IgD-negative memory B cell (primary cell): Measurements from ENCODE around the gene ANGPTL8. TPM values are rescaled to one million over a fixed set of nuclear protein-coding genes. Genes with fewer than 3 reads are reported as not detected.

Experiments used
- H3K27ac Mint-ChIP-seq, 3 donors: one replicate each; pipeline ENCODE4 v1.8.0; 2020 to 2022; ENCODE audit warnings: mild to moderate bottlenecking in 3 of 3, mixed read lengths in 3 of 3, moderate library complexity in 1 of 3
- H3K27me3 Mint-ChIP-seq: one replicate; pipeline ENCODE4 v1.8.0; 2021; ENCODE audit warnings: mixed read lengths
- H3K36me3 Mint-ChIP-seq: one replicate; pipeline ENCODE4 v1.8.0; 2020; ENCODE audit warnings: mild to moderate bottlenecking, mixed read lengths
- H3K4me1 Mint-ChIP-seq, 3 donors: one replicate each; pipeline ENCODE4 v1.8.0; 2020 to 2022; ENCODE audit warnings: mixed read lengths in 3 of 3, mild to moderate bottlenecking in 1 of 3
- H3K4me3 Mint-ChIP-seq, 4 donors: one replicate each; pipeline ENCODE4 v1.8.0; 2020 to 2022; ENCODE audit warnings: mild to moderate bottlenecking in 4 of 4, mixed read lengths in 4 of 4, moderate library complexity in 3 of 4
- H3K9me3 Mint-ChIP-seq, 3 donors: one replicate each; pipeline ENCODE4 v1.8.0; 2020 to 2021; ENCODE audit warnings: mixed read lengths in 3 of 3, mild to moderate bottlenecking in 1 of 3
- polyA plus RNA-seq: library from polyadenylated mRNA; unstranded; fragments of 300-500 nt; fragmentation: Illumina TruSeq; gene quantifications from one replicate; pipeline ENCODE4 v1.2.3, GENCODE V29; 2021

The ANGPTL8 gene
- polyA plus RNA-seq, 1 donor from 2014 or later: not detected

- H3K27ac Mint-ChIP-seq: no peak overlapping the region
- H3K9me3 Mint-ChIP-seq: peaks cover 0 to 5% (median 0%) of the 10 kb centered on the region in 3 donors
These were observed 34.6 kb downstream of the ANGPTL8 start for GRCh38 chr19:11273989-11274388.

DNA sequence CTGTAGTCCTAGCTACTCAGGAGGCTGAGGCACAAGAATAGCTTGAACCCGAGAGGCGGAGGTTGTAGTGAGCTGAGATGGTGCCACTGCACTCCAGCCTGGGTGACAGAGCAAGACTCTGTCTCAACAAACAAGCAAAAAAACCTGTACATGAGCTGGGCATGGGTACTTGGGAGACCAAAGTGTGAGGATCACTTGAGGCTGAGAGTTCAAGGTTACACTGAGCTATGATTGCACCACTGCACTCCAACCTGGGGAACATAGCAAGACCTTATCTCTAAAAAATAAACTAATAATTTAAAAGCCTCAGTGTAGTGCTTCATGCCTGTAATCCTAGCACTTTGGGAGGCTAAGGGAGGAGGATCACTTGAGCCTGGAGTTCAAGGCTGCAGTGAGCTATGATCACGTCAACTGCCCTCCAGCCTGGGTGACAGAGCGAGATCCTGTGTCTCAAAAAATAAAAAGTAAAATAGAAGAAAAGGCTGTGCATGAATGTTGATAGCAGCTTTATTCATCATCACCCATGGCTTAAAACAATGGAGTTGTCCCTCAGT, 35.2 kb downstream of the ANGPTL8 start:
- Mint-ChIP-seq H3K4me1 (peaks cover 0 to 2% (median 0%) of the 10 kb centered on the region in 3 donors), H3K4me3 (no peak overlapping the region), H3K36me3 (peaks cover 1% of the 10 kb centered on the region), H3K9me3 (peaks cover 0 to 5% (median under 1%) of the 10 kb centered on the region in 3 donors), H3K27me3 (peaks cover 17% of the 10 kb centered on the region), H3K27ac (no peak overlapping the region)

More at GRCh38 chr19:11273989-11274388, 34.6 kb downstream of the ANGPTL8 start:
- Mint-ChIP-seq H3K36me3 (peaks cover 1% of the 10 kb centered on the region), H3K27me3 (peaks cover 18% of the 10 kb centered on the region), H3K4me3 (no peak overlapping the region), H3K4me1 (peaks cover 0 to 3% (median 0%) of the 10 kb centered on the region in 3 donors)

DNA sequence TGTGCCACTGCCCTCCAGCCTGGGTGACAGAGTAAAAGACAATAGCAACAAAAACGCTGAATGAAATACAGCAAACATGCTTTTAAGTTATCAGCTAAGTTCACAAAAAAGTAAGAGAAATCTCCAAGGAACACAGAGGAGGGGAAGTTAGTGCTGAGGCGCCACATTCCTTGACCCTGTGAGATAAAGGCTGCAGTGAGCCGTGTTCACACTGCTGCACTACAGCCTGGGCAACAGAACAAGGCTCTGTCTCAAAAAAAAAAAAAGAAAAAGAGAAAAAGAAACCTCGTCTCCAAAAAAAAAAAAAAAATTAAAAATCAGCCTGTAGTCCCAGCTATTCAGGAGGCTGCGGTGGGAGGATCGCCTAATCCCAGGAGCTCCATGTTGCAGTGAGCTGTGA, 39.3 kb downstream of the ANGPTL8 start:
- H3K27me3 Mint-ChIP-seq: peaks cover 22% of the 10 kb centered on the region
- no peak overlapping the region for H3K4me3 Mint-ChIP-seq
- no peak overlapping the region for H3K27ac Mint-ChIP-seq

GRCh38 chr19:11279505-11280236, 40.3 kb downstream of the ANGPTL8 start:
- Mint-ChIP-seq H3K4me3 (peak overlapping the region in 1 of 4 donors; percentile 50), H3K27ac (no peak overlapping the region), H3K36me3 (peaks cover 1% of the 10 kb centered on the region), H3K9me3 (peaks cover 0 to 5% (median 2%) of the 10 kb centered on the region in 3 donors), H3K4me1 (peaks cover 0 to 5% (median 0%) of the 10 kb centered on the region in 3 donors), H3K27me3 (peaks cover 24% of the 10 kb centered on the region)

More for the DNA sequence above, 39.3 kb downstream of the ANGPTL8 start:
- peaks cover 1% of the 10 kb centered on the region for H3K36me3 Mint-ChIP-seq
- H3K9me3 Mint-ChIP-seq: peaks cover 0 to 5% (median 2%) of the 10 kb centered on the region in 3 donors
- H3K4me1 Mint-ChIP-seq: peaks cover 0 to 5% (median 0%) of the 10 kb centered on the region in 3 donors

GRCh38 chr19:11281356-11282049, 42.1 kb downstream of the ANGPTL8 start:
- Mint-ChIP-seq H3K4me3 (no peak overlapping the region), H3K4me1 (peaks cover 0 to 5% (median 0%) of the 10 kb centered on the region in 3 donors), H3K27ac (peak overlapping the region in 1 of 3 donors; percentile 74), H3K36me3 (no peaks in the 10 kb centered on the region), H3K27me3 (peaks cover 18% of the 10 kb centered on the region), H3K9me3 (peaks cover 0 to 5% (median 2%) of the 10 kb centered on the region in 3 donors)

DNA sequence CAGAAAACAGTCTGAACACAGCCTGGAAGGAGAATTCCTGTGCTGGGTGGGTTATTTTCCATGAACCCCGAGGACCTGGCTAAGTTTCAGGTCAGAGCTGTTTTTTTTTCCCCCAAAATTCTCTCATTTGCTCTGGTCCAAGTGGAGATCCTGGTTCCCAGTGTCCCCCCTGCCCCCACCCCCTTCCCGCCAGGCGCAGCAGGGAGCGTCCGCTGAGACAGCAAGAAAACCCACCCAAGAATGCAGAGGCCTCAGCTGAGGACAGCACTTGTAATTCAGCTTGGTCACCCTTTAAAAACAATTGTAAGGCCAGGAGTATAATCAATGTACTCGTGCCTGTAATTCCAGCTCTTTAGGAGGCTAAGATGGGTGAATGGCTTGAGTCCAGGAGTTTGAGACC, 45.1 kb downstream of the ANGPTL8 start:
- Mint-ChIP-seq H3K36me3 (no peaks in the 10 kb centered on the region), H3K9me3 (peaks cover 0 to 2% (median 0%) of the 10 kb centered on the region in 3 donors), H3K4me3 (no peak overlapping the region), H3K27ac (no peak overlapping the region), H3K27me3 (peaks cover 17% of the 10 kb centered on the region), H3K4me1 (peaks cover 0 to 5% (median 2%) of the 10 kb centered on the region in 3 donors)

GRCh38 chr19:11286312-11286974, 47.0 kb downstream of the ANGPTL8 start:
- H3K4me1 Mint-ChIP-seq: peaks cover 0 to 2% (median 0%) of the 10 kb centered on the region in 3 donors
- H3K27me3 Mint-ChIP-seq: peaks cover 18% of the 10 kb centered on the region
- no peaks in the 10 kb centered on the region for H3K36me3 Mint-ChIP-seq
- no peak overlapping the region for H3K4me3 Mint-ChIP-seq
- H3K9me3 Mint-ChIP-seq: no peaks in the 10 kb centered on the region
- no peak overlapping the region for H3K27ac Mint-ChIP-seq

- no peaks in the 10 kb centered on the region for H3K36me3 Mint-ChIP-seq
- no peak overlapping the region for H3K4me3 Mint-ChIP-seq
- peaks cover 17% of the 10 kb centered on the region for H3K27me3 Mint-ChIP-seq
- no peak overlapping the region for H3K27ac Mint-ChIP-seq
- no peaks in the 10 kb centered on the region for H3K9me3 Mint-ChIP-seq
- peaks cover 0 to 2% (median 0%) of the 10 kb centered on the region in 3 donors for H3K4me1 Mint-ChIP-seq
These were observed 48.9 kb downstream of the ANGPTL8 start for GRCh38 chr19:11288349-11288748.

DNA sequence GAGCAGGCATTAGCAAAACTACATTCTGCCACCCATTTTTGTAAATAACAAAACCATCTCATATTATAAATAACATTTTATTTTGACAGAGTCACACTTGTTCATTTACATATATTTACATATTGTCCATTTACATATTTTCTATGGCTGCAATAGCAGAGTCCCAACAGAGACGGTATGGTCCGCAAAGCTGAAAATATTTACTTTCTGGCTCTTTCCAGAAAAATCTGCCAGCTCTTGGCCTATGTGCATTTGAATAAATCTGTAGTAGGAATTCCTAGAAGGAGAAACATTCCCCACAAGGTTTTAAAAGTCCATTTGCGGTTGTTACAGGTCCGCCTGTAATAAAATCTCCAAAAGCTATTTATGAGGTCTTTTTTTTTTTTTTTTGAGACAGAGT, 50.8 kb downstream of the ANGPTL8 start:
- Mint-ChIP-seq H3K36me3 (no peaks in the 10 kb centered on the region), H3K9me3 (no peaks in the 10 kb centered on the region), H3K27ac (no peak overlapping the region), H3K4me3 (no peak overlapping the region), H3K4me1 (peaks cover 0 to 4% (median 4%) of the 10 kb centered on the region in 3 donors), H3K27me3 (peaks cover 16% of the 10 kb centered on the region)

- H3K27ac Mint-ChIP-seq: no peak overlapping the region
- H3K27me3 Mint-ChIP-seq: peaks cover 16% of the 10 kb centered on the region
- peaks cover 0 to 4% (median 4%) of the 10 kb centered on the region in 3 donors for H3K4me1 Mint-ChIP-seq
- H3K36me3 Mint-ChIP-seq: no peaks in the 10 kb centered on the region
- no peak overlapping the region for H3K4me3 Mint-ChIP-seq
- no peaks in the 10 kb centered on the region for H3K9me3 Mint-ChIP-seq
These were observed 52.0 kb downstream of the ANGPTL8 start for GRCh38 chr19:11291415-11291814.

Other genes starting within 250 kb of the ANGPTL8 start
- gene LDLR, start 150.2 kb upstream of the ANGPTL8 start, polyA plus RNA-seq: 3.3 TPM
- gene SPC24, start 83.8 kb upstream of the ANGPTL8 start, polyA plus RNA-seq: not detected
- not detected for gene KANK2, start 42.1 kb upstream of the ANGPTL8 start, polyA plus RNA-seq
- gene DOCK6, start 22.9 kb downstream of the ANGPTL8 start, polyA plus RNA-seq: 1.6 TPM
- gene TSPAN16, start 56.5 kb downstream of the ANGPTL8 start, polyA plus RNA-seq: not detected
- gene RAB3D, start 100.0 kb downstream of the ANGPTL8 start, polyA plus RNA-seq: 2.7 TPM
- 101 TPM for gene TMEM205, start 106.6 kb downstream of the ANGPTL8 start, polyA plus RNA-seq
- gene CCDC159, start 106.9 kb downstream of the ANGPTL8 start, polyA plus RNA-seq: 24.1 TPM
- 1.9 TPM for gene PLPPR2, start 115.8 kb downstream of the ANGPTL8 start, polyA plus RNA-seq
- gene SWSAP1, start 135.0 kb downstream of the ANGPTL8 start, polyA plus RNA-seq: 6.4 TPM
- 8.1 TPM for gene EPOR, start 144.7 kb downstream of the ANGPTL8 start, polyA plus RNA-seq
- gene RGL3, start 179.7 kb downstream of the ANGPTL8 start, polyA plus RNA-seq: 2.4 TPM
- gene ODAD3, start 195.5 kb downstream of the ANGPTL8 start, polyA plus RNA-seq: 0.89 TPM
- gene PRKCSH, start 196.0 kb downstream of the ANGPTL8 start, polyA plus RNA-seq: 77.5 TPM
- not detected for gene ELAVL3, start 241.4 kb downstream of the ANGPTL8 start, polyA plus RNA-seq